Coronary artery (tissue), 2 donors: Measurements from ENCODE around the gene NKX1-1.

Experiments used
- DNase-seq: peaks from one replicate; pipeline ENCODE4 v3.0.0-alpha.2; 2017; ENCODE audit warnings: low spot score
- H3K27ac ChIP-seq, 2 donors: fragments of 200-600 bp; sonication (generic); one replicate each; pipeline ENCODE4 v1.5.1; 2016 to 2019
- H3K4me3 ChIP-seq: fragments of 200-600 bp; sonication (generic); 2 replicates; pipeline ENCODE4 v1.5.1; 2016; ENCODE audit warnings: mild to moderate bottlenecking, moderate library complexity
- TF ChIP-seq, protein P1 (sequence below): fragments of 200-600 bp; sonication (generic); IDR thresholded peaks from one replicate; pipeline ENCODE4 v1.5.1; 2019; ENCODE audit warnings: antibody characterized with exemption

Gene NKX1-1

DNA sequence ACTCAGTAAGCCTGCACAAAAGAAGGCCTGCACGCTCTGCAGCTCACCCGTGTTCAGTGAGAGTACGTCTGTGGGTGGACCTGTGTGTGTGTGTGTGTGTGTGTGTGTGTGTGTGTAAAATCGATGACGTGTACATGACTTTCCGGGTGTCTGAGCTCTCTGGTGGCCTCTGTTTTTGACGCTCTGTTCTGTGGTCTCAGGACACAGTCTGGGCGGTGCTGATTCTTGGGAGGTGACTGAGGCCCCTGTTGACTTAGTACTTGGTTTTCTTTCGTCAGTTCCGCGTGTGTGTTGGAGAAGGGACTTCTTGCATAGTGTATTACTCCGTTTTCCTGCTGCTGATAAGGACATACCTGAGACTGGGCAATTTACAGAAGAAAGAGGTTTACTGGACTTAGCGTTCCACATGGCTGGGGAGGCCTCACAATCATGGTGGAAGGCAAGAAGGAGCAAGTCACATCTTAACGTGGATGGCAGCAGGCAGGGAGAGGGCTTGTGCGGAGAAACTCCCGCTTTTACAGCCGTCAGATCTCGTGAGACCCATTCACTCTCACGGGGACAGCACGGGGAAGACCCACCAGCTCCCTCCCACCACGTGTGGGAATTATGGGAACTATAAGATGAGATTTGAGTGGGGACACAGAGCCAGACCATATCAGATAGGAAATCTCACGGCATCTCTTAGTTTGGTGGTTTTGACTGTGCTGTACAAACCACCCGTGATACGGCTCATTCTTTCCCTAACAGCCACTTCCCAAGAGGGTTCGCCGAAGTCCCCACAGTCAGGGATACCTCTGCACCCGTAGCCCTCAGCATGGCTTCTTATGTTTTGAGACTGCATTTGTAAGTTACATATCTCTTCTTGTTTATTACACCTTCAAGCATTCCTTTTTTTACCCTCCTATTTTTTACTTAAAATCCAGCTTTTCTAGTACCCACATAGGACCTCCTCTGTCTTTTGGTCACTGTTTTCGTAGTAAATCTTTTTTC lies 34.8 kb downstream of the NKX1-1 start:
- no peak for DNase-seq
- TF ChIP-seq, protein P1, sequence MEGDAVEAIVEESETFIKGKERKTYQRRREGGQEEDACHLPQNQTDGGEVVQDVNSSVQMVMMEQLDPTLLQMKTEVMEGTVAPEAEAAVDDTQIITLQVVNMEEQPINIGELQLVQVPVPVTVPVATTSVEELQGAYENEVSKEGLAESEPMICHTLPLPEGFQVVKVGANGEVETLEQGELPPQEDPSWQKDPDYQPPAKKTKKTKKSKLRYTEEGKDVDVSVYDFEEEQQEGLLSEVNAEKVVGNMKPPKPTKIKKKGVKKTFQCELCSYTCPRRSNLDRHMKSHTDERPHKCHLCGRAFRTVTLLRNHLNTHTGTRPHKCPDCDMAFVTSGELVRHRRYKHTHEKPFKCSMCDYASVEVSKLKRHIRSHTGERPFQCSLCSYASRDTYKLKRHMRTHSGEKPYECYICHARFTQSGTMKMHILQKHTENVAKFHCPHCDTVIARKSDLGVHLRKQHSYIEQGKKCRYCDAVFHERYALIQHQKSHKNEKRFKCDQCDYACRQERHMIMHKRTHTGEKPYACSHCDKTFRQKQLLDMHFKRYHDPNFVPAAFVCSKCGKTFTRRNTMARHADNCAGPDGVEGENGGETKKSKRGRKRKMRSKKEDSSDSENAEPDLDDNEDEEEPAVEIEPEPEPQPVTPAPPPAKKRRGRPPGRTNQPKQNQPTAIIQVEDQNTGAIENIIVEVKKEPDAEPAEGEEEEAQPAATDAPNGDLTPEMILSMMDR = no peak
- Histone ChIP-seq H3K4me3 (no peak overlapping the region), H3K27ac (no peak overlapping the region)

DNA sequence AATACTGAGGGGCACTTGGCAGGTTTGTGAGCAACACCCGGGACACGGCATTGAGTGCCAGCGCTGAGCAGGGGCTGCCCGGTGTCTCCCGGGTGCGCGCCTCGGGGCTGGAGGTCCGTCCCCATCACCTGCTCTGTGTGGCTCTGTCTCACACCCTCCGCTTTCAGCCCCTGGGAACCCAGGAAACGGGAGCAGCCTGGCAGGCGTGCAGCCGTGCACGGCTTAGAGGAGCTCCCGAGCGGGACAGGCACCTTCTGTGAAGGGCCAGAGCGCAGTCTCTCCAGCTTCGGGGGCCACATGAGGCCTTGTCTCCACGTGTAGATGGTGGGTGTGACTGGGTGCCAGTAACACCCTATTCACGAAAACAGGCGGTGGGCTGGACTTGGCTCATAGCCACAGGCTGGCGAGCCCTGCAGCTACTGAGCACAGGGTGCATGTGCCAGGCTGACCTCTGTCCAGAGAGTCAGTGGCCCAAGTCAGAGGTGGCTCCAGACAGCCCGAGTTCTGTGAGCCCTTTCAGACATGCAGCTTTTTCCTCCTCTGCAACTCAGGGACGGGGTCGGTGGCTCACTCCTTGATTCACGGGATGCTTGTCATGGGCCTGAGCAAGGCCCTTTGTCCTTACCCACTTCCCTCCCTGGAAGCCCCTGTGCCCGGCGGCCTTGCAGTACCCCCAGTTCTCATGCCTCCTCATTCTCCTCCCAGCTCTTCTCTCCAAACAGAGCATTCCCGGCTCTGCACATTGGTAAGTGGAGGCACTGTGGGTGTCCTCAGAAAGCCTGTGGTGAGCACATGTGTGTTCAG lies 35.7 kb downstream of the NKX1-1 start:
- TF ChIP-seq, protein P1 = no peak
- DNase-seq = no peak
- no peak overlapping the region for H3K4me3 ChIP-seq
- H3K27ac ChIP-seq = no peak overlapping the region

GRCh38 chr4:1369479-1370079 lies 36.7 kb downstream of the NKX1-1 start:
- no peak for DNase-seq

DNA sequence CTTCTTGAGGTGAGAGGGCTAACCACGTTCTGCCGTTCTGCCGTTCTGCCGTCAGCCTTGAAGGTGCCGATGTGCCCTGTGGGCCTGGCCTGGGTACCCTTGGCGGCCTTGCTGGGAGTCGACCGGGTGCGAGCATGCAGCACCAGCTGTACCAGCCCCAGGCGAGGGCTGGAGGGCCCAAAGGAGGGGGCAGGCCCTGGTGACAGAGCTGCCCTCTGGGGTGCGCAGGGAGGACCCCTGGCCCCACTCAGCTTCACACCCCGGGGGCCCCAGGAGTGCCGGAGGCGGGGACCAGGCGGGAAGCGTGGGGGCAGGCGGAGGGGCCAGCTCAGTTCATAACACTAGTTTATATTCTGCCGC lies 37.2 kb downstream of the NKX1-1 start:
- Histone ChIP-seq H3K4me3 (no peak overlapping the region), H3K27ac (no peak overlapping the region)
- TF ChIP-seq, protein P1 = no peak
- no peak for DNase-seq

More at GRCh38 chr4:1369479-1370079, 36.7 kb downstream of the NKX1-1 start:
- no peak overlapping the region for H3K27ac ChIP-seq
- H3K4me3 ChIP-seq = no peak overlapping the region
- TF ChIP-seq, protein P1 = no peak

- no peak overlapping the region for H3K27ac ChIP-seq
- TF ChIP-seq, protein P1 = no peak
- DNase-seq = no peak
- H3K4me3 ChIP-seq = no peak overlapping the region
Observed at GRCh38 chr4:1368421-1369090, 37.7 kb downstream of the NKX1-1 start.

DNA sequence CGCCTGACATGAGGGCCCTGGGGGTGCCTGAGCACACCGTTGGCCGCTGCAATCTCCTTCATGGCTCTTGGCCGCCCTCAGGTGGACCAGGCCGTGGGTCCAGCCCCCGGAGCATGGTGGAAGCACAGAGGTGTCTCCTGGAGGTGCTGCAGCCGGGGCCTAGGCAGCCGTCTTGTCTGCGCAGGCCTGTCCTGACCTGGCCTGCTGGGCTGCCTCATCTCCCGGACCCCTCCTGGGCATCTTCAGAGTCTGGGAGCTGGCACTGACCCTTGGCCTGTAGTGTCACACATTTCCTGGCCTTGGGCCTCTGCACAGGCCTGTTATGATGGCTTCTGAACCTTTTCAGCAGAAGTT lies 38.3 kb downstream of the NKX1-1 start:
- no peak for DNase-seq
- Histone ChIP-seq H3K4me3 (no peak overlapping the region), H3K27ac (no peak overlapping the region)
- TF ChIP-seq, protein P1 = no peak
